Suprapubic skin (tissue), 3 donors: Measurements from ENCODE around the gene CHST8.

Experiments used
- CTCF ChIP-seq, 2 donors: fragments of 200-600 bp in 1 of 2; fragments of 450-650 bp in 1 of 2; sonication (generic) in 1 of 2; IDR thresholded peaks; one replicate each; pipeline ENCODE4 v1.5.1; 2016 to 2019; ENCODE audit warnings: antibody characterized with exemption in 2 of 2, mild to moderate bottlenecking in 1 of 2, moderate library complexity in 1 of 2
- EP300 ChIP-seq: sonication (generic); formaldehyde crosslinking; IDR thresholded peaks from one replicate; pipeline ENCODE4 v1.6.1; 2017; ENCODE audit warnings: antibody characterized with exemption
- POLR2A ChIP-seq, 2 donors: fragments of 450-650 bp; IDR thresholded peaks; one replicate each; pipeline ENCODE4 v1.6.1; 2017; ENCODE audit warnings: antibody characterized with exemption in 2 of 2, mild to moderate bottlenecking in 2 of 2, moderate library complexity in 2 of 2

GRCh38 chr19:33613620-33614000 lies 8.1 kb upstream of the CHST8 start:
- no peak for TF ChIP-seq POLR2A (IDR thresholded peaks at IDR 0.05)
- TF ChIP-seq CTCF (IDR thresholded peaks at IDR 0.05), result no peak
- TF ChIP-seq EP300, result no peak
